ENCODE results near the gene TMEM44.

DNA sequence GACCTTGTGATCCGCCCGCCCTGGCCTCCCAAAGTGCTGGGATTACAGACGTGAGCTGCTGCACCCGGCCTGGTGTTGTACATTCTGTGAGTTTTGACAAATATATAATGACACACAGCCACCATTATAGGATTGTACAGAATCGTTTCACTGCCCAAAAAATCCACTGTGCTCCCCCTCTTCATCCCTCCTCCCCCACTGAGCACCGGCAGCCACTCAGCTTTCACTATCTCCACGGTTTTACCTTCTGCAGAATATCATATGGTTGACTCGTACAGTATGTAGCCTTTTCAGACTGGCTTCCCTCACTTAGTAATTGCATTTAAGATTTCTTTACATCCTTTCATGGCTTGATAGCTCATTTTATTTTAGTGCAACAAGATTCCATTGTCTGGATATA is 89.7 kb downstream of the TMEM44 start:
- TF ChIP-seq, protein P1, sequence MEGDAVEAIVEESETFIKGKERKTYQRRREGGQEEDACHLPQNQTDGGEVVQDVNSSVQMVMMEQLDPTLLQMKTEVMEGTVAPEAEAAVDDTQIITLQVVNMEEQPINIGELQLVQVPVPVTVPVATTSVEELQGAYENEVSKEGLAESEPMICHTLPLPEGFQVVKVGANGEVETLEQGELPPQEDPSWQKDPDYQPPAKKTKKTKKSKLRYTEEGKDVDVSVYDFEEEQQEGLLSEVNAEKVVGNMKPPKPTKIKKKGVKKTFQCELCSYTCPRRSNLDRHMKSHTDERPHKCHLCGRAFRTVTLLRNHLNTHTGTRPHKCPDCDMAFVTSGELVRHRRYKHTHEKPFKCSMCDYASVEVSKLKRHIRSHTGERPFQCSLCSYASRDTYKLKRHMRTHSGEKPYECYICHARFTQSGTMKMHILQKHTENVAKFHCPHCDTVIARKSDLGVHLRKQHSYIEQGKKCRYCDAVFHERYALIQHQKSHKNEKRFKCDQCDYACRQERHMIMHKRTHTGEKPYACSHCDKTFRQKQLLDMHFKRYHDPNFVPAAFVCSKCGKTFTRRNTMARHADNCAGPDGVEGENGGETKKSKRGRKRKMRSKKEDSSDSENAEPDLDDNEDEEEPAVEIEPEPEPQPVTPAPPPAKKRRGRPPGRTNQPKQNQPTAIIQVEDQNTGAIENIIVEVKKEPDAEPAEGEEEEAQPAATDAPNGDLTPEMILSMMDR (IDR thresholded peaks at IDR 0.05) = no peak
- no peak for TF ChIP-seq ZFX (IDR thresholded peaks at IDR 0.05; ENCODE audit: borderline replicate concordance)

Data from 22Rv1 (cell line).